M059J (cell line): ENCODE results near the gene NTRK1. TPM values are rescaled to one million over a fixed set of nuclear protein-coding genes. Genes with fewer than 3 reads are reported as not detected.

ENCODE experiments used
- DNase-seq: peaks from one replicate; pipeline ENCODE4 v3.0.0-alpha.2; 2012; ENCODE audit warnings: low read depth
- total RNA-seq: library from RNA; depleted of rRNA; stranded (reverse); fragments of >200 nt; shearing (Covaris generic); gene quantifications from 2 replicates; pipeline ENCODE4 v1.2.3, GENCODE V29; 2014

NTRK1 gene
- total RNA-seq, 1 experiment from 2014 or later, result not detected

DNA sequence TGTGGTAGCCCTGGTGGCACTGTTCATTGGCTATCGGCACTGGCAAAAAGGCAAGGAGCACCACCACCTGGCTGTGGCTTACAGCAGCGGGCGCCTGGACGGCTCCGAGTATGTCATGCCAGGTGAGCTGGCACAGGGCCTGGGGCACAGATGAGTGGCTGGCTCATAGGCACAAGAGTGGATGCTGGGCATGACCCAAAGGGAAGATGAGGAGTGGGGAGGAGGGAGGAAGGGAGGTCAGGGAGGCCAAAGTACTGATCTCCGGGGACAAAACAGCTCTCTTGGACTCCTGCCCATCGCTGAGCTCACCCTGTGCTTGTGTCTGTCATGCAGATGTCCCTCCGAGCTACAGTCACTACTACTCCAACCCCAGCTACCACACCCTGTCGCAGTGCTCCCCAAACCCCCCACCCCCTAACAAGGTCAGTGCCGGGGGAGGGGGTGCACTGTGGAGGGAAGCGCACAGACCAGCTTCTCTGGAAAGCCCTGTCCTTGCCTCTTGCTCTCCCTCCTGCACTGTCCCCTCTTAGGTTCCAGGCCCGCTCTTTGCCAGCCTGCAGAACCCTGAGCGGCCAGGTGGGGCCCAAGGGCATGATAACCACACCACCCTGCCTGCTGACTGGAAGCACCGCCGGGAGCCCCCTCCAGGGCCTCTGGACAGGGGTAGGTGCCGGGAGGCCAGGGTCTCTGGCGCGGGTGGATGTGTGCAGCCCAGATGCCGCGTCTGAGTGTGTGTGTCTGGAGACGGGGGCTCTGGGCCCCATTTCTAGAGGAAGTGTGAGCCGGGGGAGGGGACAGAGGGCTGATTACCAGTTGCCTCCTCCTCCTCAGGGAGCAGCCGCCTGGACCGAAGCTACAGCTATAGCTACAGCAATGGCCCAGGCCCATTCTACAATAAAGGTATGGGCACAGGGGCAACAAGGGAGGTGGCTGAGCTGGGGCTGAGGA lies 52.5 kb downstream of the NTRK1 start:
- no peak for DNase-seq

- DNase-seq, result no peak
Observed at GRCh38 chr1:156913809-156914387, 53.2 kb downstream of the NTRK1 start.

- DNase-seq, result peak; percentile 45
Observed at GRCh38 chr1:156914440-156914856, 53.8 kb downstream of the NTRK1 start.

- DNase-seq, result peak; percentile 45
Observed at GRCh38 chr1:156920233-156921052, 59.8 kb downstream of the NTRK1 start, which contains the start of gene LRRC71. Gene LRRC71 (plus strand): TSS chr1:156920632. CDS start chr1:156920804, 172 bp downstream.

GRCh38 chr1:156921053-156921529 lies 60.4 kb downstream of the NTRK1 start:
- no peak for DNase-seq

DNA sequence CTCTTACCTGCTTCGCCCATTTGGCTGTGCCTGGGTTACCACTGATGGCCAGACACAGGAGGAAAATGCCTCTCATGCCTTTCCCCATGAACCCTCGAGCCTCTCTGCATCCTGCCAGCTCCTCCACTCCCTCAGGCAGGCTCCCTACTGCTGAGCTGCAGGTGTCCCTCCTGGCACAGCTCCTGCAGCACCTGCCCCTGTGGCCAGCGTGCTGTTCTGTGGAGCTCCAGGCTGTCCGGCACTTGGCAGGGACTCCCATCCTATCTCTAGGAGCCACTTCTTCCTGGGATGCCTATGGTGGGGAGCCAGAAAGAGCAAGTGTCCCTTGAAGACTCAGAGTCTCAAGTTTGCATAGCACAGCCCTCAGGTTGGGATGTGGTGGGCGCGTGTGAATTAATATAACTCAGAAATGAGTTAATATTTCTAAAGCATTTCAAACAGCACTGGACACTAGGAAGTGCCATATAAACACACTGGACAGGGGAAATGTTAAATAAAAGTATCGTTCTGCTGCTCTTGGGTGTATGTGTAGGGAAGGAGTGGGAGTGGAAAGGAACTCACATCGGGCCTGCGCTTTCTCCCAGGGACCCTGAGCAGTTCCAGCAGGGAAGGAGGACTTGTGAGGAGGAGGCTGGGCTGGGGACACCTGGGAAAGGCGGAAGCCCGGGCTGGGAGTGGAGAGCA lies 62.5 kb downstream of the NTRK1 start:
- no peak for DNase-seq

DNA sequence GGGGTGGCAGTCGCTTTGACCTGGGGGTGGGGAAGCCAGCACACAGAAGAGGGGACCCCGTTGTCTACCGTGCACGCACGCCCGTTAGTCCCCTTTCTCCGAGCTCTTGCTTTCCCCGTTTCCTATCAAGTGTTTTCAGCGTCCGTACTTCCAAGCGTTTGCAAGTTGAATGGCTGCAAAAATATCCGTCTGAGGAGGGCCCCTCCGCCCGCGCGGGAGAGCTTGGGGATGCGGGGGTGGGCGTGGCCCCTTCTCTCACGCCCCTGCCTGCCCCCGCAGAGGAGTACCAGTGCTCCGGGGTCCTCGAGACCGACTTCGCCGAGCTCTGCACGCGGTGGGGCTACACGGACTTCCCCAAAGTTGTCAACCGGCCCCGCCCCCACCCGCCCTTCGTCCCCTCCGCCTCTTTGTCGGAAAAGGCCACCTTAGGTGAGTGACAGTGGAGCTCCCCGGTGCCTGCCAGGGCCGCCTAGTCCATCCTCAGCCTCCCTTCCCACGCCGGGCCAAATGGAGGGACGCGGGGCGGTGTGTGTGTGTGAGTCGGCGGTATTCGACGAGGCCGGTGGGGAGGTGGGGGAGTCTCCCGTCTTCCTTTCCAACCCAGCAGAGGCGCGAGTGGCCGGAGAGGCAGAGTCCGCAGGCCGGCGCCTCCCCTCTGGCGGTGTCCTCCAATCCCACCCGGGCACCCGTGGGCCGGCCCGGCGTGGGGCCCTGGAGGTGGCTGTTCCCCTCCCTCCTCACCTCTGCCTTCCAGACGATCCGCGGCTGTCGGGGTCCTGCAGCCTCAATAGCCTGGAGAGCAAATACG lies 63.2 kb downstream of the NTRK1 start:
- no peak for DNase-seq

DNA sequence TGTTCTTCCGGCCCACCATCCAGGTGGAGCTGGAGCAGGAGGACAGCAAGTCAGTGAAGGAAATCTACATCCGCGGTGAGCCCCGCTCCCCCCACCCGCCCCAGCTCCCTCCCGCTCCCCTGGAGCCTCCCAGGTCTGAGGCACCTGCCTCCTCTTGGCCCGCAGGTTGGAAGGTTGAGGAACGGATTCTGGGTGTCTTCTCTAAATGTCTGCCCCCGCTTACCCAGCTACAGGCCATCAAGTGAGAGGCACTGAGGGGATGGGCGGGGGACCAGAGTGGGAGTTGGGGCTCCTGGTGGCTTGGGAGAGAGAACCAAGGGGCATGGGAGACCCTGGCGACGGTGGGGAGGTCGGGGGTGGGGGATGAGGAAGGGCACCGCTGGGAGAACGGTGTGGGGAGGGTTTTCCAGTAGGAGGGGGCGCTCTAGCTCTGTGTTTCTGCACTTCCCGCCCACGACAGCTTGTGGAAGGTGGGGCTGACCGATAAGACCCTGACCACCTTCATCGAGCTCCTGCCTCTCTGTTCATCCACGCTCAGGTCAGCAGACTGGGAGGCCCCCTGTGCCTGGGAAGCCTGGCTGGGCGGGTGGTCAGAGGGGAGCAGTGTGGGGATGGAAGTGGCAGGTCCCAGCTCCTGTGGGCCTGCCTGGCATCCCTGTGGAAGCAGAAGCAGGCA lies 64.0 kb downstream of the NTRK1 start:
- DNase-seq, result no peak

GRCh38 chr1:156925154-156926010 lies 64.7 kb downstream of the NTRK1 start:
- DNase-seq, result no peak

DNA sequence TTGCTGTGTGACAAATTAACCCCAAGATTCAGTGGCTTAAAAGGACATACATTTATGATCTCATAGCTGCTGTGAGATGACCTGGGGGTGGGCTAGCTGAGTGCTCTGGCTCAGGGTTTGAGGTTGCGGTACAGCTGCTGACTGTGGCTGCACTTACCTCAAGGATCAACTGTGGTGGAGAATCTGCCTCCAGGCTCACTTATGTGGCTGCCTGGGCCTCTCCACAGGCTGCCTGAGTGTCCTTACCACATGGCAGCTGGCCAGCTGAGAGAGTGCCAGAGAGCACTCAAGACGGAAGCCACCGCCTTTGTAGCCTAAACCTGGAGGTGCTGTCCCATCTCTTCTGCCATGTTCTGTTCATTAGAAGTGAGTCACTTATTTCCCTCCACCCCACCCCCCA lies 65.5 kb downstream of the NTRK1 start:
- peak; percentile 100 for DNase-seq

DNA sequence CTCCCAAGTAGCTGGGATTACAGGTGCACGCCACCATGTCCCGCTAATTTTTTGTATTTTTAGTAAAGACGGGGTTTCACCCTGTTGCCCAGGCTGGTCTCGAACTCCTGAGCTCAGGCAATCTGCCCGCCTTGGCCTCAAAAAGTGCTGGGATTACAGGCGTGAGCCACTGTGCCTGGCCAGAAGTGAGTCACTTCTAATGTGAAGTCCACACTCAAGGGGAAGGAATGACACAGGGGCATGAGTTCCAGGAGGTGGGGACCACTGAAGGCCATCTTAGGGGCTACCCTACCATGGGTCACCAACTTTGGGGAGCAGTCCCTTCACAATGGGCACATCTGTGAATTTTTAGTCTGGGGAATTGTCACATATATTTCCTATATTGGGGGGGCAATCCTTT lies 66.0 kb downstream of the NTRK1 start:
- peak; percentile 61 for DNase-seq

DNA sequence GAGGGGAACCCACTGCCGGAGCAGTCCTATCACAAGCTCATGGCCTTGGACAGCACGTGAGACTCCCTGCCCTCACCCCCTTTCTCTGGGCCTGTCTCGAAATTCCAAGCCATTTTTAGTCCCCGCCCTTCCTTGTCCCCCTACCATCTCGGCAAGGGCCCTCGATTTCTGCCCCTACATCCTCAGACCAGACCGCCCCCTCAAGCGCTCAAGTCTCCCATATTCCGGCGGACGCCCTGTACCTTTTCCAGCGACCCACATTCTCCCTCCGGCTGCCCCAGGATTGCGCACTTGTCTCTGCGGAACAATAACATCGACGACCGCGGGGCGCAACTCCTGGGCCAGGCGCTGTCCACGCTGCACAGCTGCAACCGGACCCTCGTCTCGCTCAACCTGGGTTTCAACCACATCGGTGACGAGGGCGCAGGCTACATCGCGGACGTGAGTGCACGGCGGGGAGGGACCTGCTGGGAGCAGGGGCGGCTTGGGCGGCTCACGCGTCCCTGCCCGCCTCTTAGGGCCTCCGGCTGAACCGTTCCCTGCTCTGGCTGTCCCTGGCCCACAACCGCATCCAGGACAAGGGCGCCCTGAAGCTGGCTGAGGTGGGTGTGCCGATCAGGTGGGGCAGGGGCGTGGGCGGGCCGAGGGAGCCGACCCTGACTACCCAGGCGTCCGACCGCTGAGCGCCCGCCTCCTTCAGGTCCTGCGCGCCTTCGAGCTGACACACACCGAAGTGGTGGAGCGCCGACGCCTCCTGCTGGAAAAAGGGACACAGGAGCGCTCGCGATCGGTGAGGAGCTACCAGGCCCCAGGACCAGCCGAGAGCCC lies 66.8 kb downstream of the NTRK1 start:
- peak; percentile 79 for DNase-seq

DNA sequence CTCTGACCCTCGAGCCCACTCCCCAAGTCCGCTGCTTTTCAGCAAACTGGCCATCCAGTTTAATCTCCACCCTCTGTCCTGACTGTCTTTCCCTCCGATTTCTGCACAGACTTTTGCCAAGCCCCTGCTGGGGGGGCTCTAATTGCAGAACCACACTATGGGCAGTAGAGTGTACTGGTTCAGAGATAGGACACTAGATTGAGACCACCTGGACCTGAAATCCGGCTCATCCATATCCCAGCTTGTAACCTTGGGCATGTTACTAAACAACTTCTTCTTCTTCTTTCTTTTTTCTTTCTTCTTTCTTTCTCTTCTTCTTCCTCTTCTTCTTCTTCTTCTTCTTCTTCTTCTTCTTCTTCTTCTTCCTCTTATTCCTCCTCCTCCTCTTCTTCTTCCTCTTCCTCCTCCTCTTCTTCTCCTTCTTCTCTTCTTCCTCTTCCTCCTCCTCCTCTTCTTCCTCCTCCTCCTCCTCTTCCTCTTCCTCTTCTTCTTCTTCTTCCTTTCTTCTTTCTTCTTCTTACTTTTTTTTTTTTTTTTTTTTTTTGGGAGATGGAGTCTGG lies 67.5 kb downstream of the NTRK1 start:
- no peak for DNase-seq

GRCh38 chr1:156929596-156930238 lies 69.1 kb downstream of the NTRK1 start:
- DNase-seq, result no peak

GRCh38 chr1:156930483-156930882 lies 69.8 kb downstream of the NTRK1 start:
- DNase-seq, result no peak
